H9 (cell line): Measurements from ENCODE around the gene CDK14. TPM values are rescaled to one million over a fixed set of nuclear protein-coding genes. Genes with fewer than 3 reads are reported as not detected.
A peak's percentile ranks its signal among the peaks of the same experiment; 100 is the strongest.

Experiments
- DNase-seq: peaks from one replicate; pipeline ENCODE4 v3.0.0-alpha.2; 2017
- H2AFZ ChIP-seq: one replicate; pipeline ENCODE4 v1.6.1; 2013; ENCODE audit warnings: mild to moderate bottlenecking, low read length, control low read depth, moderate library complexity
- H2AK5ac ChIP-seq: 2 replicates; pipeline ENCODE4 v1.6.1; 2013; ENCODE audit warnings: low read length, control low read depth, mixed read lengths; ENCODE audit not compliant: insufficient read length
- H2BK120ac ChIP-seq: one replicate; pipeline ENCODE4 v1.6.1; 2013; ENCODE audit warnings: low read depth, mild to moderate bottlenecking, low read length, control low read depth, inconsistent platforms; ENCODE audit not compliant: poor library complexity, severe bottlenecking
- H2BK12ac ChIP-seq: 2 replicates; pipeline ENCODE4 v1.6.1; 2013; ENCODE audit warnings: low read length, control low read depth, mixed read lengths, low read depth; ENCODE audit not compliant: insufficient read length
- H2BK15ac ChIP-seq: 2 replicates; pipeline ENCODE4 v1.6.1; 2013; ENCODE audit warnings: low read depth, low read length, control low read depth
- H2BK20ac ChIP-seq: one replicate; pipeline ENCODE4 v1.6.1; 2013; ENCODE audit warnings: low read depth, mild to moderate bottlenecking, low read length, control low read depth, inconsistent platforms; ENCODE audit not compliant: poor library complexity, severe bottlenecking
- H2BK5ac ChIP-seq: 2 replicates; pipeline ENCODE4 v1.6.1; 2013; ENCODE audit warnings: low read length, control low read depth, mixed read lengths; ENCODE audit not compliant: insufficient read length
- H3K14ac ChIP-seq: 2 replicates; pipeline ENCODE4 v1.6.1; 2013; ENCODE audit warnings: low read length, control low read depth; ENCODE audit not compliant: insufficient read depth
- H3K18ac ChIP-seq: 2 replicates; pipeline ENCODE4 v1.6.1; 2013; ENCODE audit warnings: low read depth, mild to moderate bottlenecking, mixed read lengths, low read length, control low read depth; ENCODE audit not compliant: insufficient read length
- H3K23ac ChIP-seq: 2 replicates; pipeline ENCODE4 v1.6.1; 2013; ENCODE audit warnings: low read length, control low read depth, mixed read lengths, low read depth; ENCODE audit not compliant: insufficient read length
- H3K23me2 ChIP-seq: 2 replicates; pipeline ENCODE4 v1.6.1; 2013; ENCODE audit warnings: low read depth, mild to moderate bottlenecking, mixed read lengths, low read length, control low read depth; ENCODE audit not compliant: insufficient read length, poor library complexity, severe bottlenecking
- H3K27ac ChIP-seq: 2 replicates; pipeline ENCODE4 v1.5.1; 2013; ENCODE audit warnings: low read length, control low read depth, mixed read lengths, low read depth; ENCODE audit not compliant: insufficient read length
- H3K27me3 ChIP-seq: 2 replicates; pipeline ENCODE4 v1.6.1; 2013; ENCODE audit warnings: low read length, control low read depth, inconsistent platforms; ENCODE audit not compliant: insufficient read depth
- H3K4ac ChIP-seq: 2 replicates; pipeline ENCODE4 v1.6.1; 2013; ENCODE audit warnings: low read depth, mild to moderate bottlenecking, control low read depth, inconsistent platforms, low read length, moderate library complexity
- H3K4me1 ChIP-seq: 2 replicates; pipeline ENCODE4 v1.6.1; 2013; ENCODE audit warnings: low read length, control low read depth, inconsistent platforms; ENCODE audit not compliant: insufficient read depth
- H3K4me2 ChIP-seq: 2 replicates; pipeline ENCODE4 v1.6.1; 2013; ENCODE audit warnings: low read length, control low read depth, mixed read lengths; ENCODE audit not compliant: insufficient read length, insufficient read depth
- H3K56ac ChIP-seq: 2 replicates; pipeline ENCODE4 v1.6.1; 2013; ENCODE audit warnings: low read depth, mild to moderate bottlenecking, mixed read lengths, low read length, control low read depth; ENCODE audit not compliant: insufficient read length
- H3K79me1 ChIP-seq: 2 replicates; pipeline ENCODE4 v1.6.1; 2013; ENCODE audit warnings: low read depth, mild to moderate bottlenecking, moderate library complexity, low read length, control low read depth, inconsistent platforms; ENCODE audit not compliant: insufficient read depth, poor library complexity, severe bottlenecking
- H3K79me2 ChIP-seq: 2 replicates; pipeline ENCODE4 v1.6.1; 2013; ENCODE audit warnings: low read length, control low read depth, inconsistent platforms; ENCODE audit not compliant: insufficient read depth
- H3K9ac ChIP-seq: 2 replicates; pipeline ENCODE4 v1.6.1; 2013; ENCODE audit warnings: low read length, control low read depth, mixed read lengths; ENCODE audit not compliant: insufficient read length; ENCODE audit errors: extremely low read depth
- H3K9me3 ChIP-seq: one replicate; pipeline ENCODE4 v1.6.1; 2013; ENCODE audit warnings: low read depth, low read length, inconsistent platforms; ENCODE audit not compliant: control insufficient read depth
- H3T11ph ChIP-seq: one replicate; pipeline ENCODE4 v1.6.1; 2013; ENCODE audit warnings: mild to moderate bottlenecking, low read length, control low read depth, inconsistent platforms
- H4K20me1 ChIP-seq: one replicate; pipeline ENCODE4 v1.6.1; 2013; ENCODE audit not compliant: control insufficient read depth, insufficient read length, insufficient read depth
- H4K5ac ChIP-seq: 2 replicates; pipeline ENCODE4 v1.6.1; 2013; ENCODE audit warnings: low read depth, mild to moderate bottlenecking, mixed read lengths, low read length, control low read depth; ENCODE audit not compliant: insufficient read length
- H4K8ac ChIP-seq: replicated peaks from 2 replicates; pipeline ENCODE4 v1.6.1; 2013; ENCODE audit warnings: low read length, control low read depth, mixed read lengths, low read depth; ENCODE audit not compliant: insufficient read length
- H4K91ac ChIP-seq: 2 replicates; pipeline ENCODE4 v1.6.1; 2013; ENCODE audit warnings: low read depth, mild to moderate bottlenecking, moderate library complexity, mixed read lengths, low read length, control low read depth; ENCODE audit not compliant: insufficient read length
- H3K27ac Mint-ChIP-seq, 3 experiments: 2 replicates in 2 of 3; 3 replicates in 1 of 3; pipeline ENCODE4 v1.8.0; 2020 to 2021; ENCODE audit warnings: mixed read lengths in 3 of 3, mild to moderate bottlenecking in 1 of 3, moderate library complexity in 1 of 3
- H3K27me3 Mint-ChIP-seq: 2 replicates; pipeline ENCODE4 v1.8.0; 2021; ENCODE audit warnings: low read depth, mild to moderate bottlenecking, moderate library complexity, mixed read lengths
- H3K36me3 Mint-ChIP-seq, 3 experiments: 2 replicates in 2 of 3; 3 replicates in 1 of 3; pipeline ENCODE4 v1.8.0; 2020 to 2021; ENCODE audit warnings: low read depth in 3 of 3, mixed read lengths in 3 of 3; ENCODE audit not compliant: insufficient read depth in 1 of 3
- H3K4me1 Mint-ChIP-seq, 2 experiments: 2 replicates each; pipeline ENCODE4 v1.8.0; 2020; ENCODE audit warnings: mixed read lengths in 2 of 2
- H3K4me3 Mint-ChIP-seq, 2 experiments: 2 replicates in 1 of 2; 3 replicates in 1 of 2; pipeline ENCODE4 v1.8.0; 2020 to 2021; ENCODE audit warnings: mild to moderate bottlenecking in 2 of 2, mixed read lengths in 2 of 2, moderate library complexity in 1 of 2
- H3K9me3 Mint-ChIP-seq, 2 experiments: 2 replicates in 1 of 2; 3 replicates in 1 of 2; pipeline ENCODE4 v1.8.0; 2020; ENCODE audit warnings: mild to moderate bottlenecking in 2 of 2, mixed read lengths in 2 of 2, moderate library complexity in 1 of 2
- CTCF ChIP-seq: fragments of 200-600 bp; sonication (generic); conservative IDR thresholded peaks from 3 replicates; pipeline ENCODE4 v1.8.0; 2021; ENCODE audit warnings: antibody characterized with exemption, mild to moderate bottlenecking
- WGBS: extraction: QIAGEN DNeasy Blood & Tissue Kit; methylation state at CpG from one replicate; pipeline ENCODE4 v1.1.7; 2013; ENCODE audit warnings: missing lambda C conversion rate, low lambda C conversion rate, mixed read lengths; ENCODE audit not compliant: insufficient read length; ENCODE audit errors: extremely low coverage; 5-methylcytosine and 5-hydroxymethylcytosine counted together
- total RNA-seq: library from RNA; stranded (reverse); gene quantifications from 2 replicates; pipeline ENCODE4 v1.2.1, GENCODE V29; 2021

The CDK14 gene
- total RNA-seq, 1 experiment from 2014 or later: 23.9 TPM

- no peaks in the 10 kb centered on the region for H3K27me3 ChIP-seq
- peak; percentile 78 for TF ChIP-seq CTCF
- Mint-ChIP-seq H3K27me3 (no peaks in the 10 kb centered on the region), H3K36me3 (peaks cover 0 to 3% (median 2%) of the 10 kb centered on the region in 3 experiments; a peak in 4 of 7 replicates), H3K9me3 (no peaks in the 10 kb centered on the region; a peak in 1 of 5 replicates), H3K4me1 (peaks cover 21 to 27% of the 10 kb centered on the region in 2 experiments), H3K27ac (peak overlapping the region in 2 of 3 experiments; percentile 3 to 25; a peak in 2 of 7 replicates), H3K4me3 (no peak overlapping the region)
- H3K4ac ChIP-seq: no peak overlapping the region
- H4K20me1 ChIP-seq: no peaks in the 10 kb centered on the region
- H4K5ac ChIP-seq: no peak overlapping the region
- peaks cover 4% of the 10 kb centered on the region; the same call in 1 of the 2 replicates for H3K79me2 ChIP-seq
- no peaks in the 10 kb centered on the region for H3K9me3 ChIP-seq
- no peak overlapping the region for H3K56ac ChIP-seq
- H2BK12ac ChIP-seq: no peak overlapping the region
- H2AFZ ChIP-seq: no peak overlapping the region
- WGBS: no CpG with 5 or more reads among the region's 6 CpGs
- no peaks in the 10 kb centered on the region for H3K23me2 ChIP-seq
- H2BK5ac ChIP-seq: no peak overlapping the region
- no peak overlapping the region for H4K8ac ChIP-seq
- H3K18ac ChIP-seq: no peak overlapping the region
- H3K4me2 ChIP-seq: no peak overlapping the region
- no peak overlapping the region for H3T11ph ChIP-seq
- H2AK5ac ChIP-seq: no peak overlapping the region
- no peak overlapping the region for H2BK15ac ChIP-seq
- no peak overlapping the region for H2BK20ac ChIP-seq
- H2BK120ac ChIP-seq: no peak overlapping the region
- no peak overlapping the region for H3K9ac ChIP-seq
- no peak for DNase-seq
- peaks cover 9% of the 10 kb centered on the region; the same call in 1 of the 2 replicates for H3K4me1 ChIP-seq
- H4K91ac ChIP-seq: no peak overlapping the region
- no peak overlapping the region for H3K27ac ChIP-seq
- H3K14ac ChIP-seq: no peak overlapping the region
- no peaks in the 10 kb centered on the region for H3K79me1 ChIP-seq
- no peak overlapping the region for H3K23ac ChIP-seq
Measured at GRCh38 chr7:90629297-90629918, 33.3 kb downstream of the CDK14 start.
